Activated CD4-positive, alpha-beta T cell treated with anti-CD3 and anti-CD28 coated beads, Interleukin-2, amount 10 ng/mL, durations not matched to agents 24 days and 14 days (primary cell): ENCODE measurements around the gene MYCL. TPM values are rescaled to one million over a fixed set of nuclear protein-coding genes. Genes with fewer than 3 reads are reported as not detected.

Experiments used
- DNase-seq: peaks from one replicate; pipeline ENCODE4 v3.0.0; 2022
- H3K27ac Mint-ChIP-seq: one replicate; pipeline ENCODE4 v1.8.0; 2022; ENCODE audit warnings: mild to moderate bottlenecking, mixed read lengths
- H3K27me3 Mint-ChIP-seq: one replicate; pipeline ENCODE4 v1.8.0; 2022; ENCODE audit warnings: mixed read lengths
- H3K36me3 Mint-ChIP-seq: one replicate; pipeline ENCODE4 v1.8.0; 2022; ENCODE audit warnings: low read depth, mild to moderate bottlenecking, mixed read lengths
- H3K4me1 Mint-ChIP-seq: one replicate; pipeline ENCODE4 v1.8.0; 2021; ENCODE audit warnings: mixed read lengths
- H3K4me3 Mint-ChIP-seq: one replicate; pipeline ENCODE4 v1.8.0; 2022; ENCODE audit warnings: mild to moderate bottlenecking, moderate library complexity, mixed read lengths
- H3K9me3 Mint-ChIP-seq: one replicate; pipeline ENCODE4 v1.8.0; 2021; ENCODE audit warnings: mixed read lengths
- intact Hi-C: fragments of 100-400 bp; cut with micrococcal nuclease; formaldehyde crosslinking; loops from one replicate; pipeline ENCODE4 v1.15.1; 2023
- total RNA-seq: library from RNA; stranded (reverse); gene quantifications from 2 replicates; pipeline ENCODE4 v1.2.3, GENCODE V29; 2022

MYCL gene, protein sequence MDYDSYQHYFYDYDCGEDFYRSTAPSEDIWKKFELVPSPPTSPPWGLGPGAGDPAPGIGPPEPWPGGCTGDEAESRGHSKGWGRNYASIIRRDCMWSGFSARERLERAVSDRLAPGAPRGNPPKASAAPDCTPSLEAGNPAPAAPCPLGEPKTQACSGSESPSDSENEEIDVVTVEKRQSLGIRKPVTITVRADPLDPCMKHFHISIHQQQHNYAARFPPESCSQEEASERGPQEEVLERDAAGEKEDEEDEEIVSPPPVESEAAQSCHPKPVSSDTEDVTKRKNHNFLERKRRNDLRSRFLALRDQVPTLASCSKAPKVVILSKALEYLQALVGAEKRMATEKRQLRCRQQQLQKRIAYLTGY
- 0.42 and 0.57 TPM in 2 replicates for total RNA-seq

DNA sequence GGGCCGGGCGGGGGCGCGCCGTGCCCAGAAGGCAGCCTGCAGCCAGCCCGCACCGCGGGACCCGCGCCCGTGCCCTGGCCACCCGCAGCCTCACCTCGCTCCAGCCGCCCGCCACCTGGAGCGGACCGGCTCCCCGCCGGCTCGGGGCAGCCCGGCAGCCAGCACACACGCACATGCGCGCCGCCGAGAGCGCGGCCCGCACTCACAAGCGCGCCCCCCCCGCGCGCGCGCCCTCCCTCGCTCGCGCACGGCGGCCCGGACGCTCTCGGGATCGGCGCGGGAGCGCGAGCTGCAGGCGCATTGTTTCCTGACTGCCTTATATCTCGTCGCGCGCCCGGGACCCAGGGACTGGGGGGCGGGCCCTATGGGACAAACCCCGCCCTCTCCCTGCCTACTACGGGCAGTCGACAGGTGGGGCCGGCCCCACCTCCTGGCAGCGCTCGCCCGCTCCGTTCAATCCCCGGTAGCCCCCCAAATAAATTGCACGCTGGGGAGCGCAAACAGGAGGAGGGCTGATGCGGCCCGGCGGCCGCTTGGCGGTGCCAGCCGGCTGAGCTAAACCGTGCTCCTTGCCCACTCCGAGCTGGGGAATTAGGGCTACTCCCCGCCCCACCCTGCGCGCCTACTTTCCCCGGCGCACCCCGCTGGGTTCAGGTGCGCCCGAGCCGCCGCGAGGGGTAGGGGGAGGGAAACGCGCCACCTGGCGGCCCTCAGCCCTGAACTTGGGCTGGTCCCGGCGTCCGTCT lies at the start of gene MYCL:
MYCL (minus strand) TSS at position 204 of the 746 bp plus-strand sequence. CDS start 483 bp downstream, outside the sequence.
- no peaks in the 10 kb centered on the region for H3K36me3 Mint-ChIP-seq
- H3K9me3 Mint-ChIP-seq: no peaks in the 10 kb centered on the region
- H3K27me3 Mint-ChIP-seq: peaks cover 64% of the 10 kb centered on the region
- intact Hi-C loops: loop anchor here (1.0 kb wide), 1 partner anchor 85 kb away; no protein-coding TSS in a partner anchor
- H3K4me1 Mint-ChIP-seq: peaks cover 6% of the 10 kb centered on the region
- no peak within 1 kb of the TSS for H3K27ac Mint-ChIP-seq
- DNase-seq: peak; percentile 91
- peak within 1 kb of the TSS; percentile 79 for H3K4me3 Mint-ChIP-seq

DNA sequence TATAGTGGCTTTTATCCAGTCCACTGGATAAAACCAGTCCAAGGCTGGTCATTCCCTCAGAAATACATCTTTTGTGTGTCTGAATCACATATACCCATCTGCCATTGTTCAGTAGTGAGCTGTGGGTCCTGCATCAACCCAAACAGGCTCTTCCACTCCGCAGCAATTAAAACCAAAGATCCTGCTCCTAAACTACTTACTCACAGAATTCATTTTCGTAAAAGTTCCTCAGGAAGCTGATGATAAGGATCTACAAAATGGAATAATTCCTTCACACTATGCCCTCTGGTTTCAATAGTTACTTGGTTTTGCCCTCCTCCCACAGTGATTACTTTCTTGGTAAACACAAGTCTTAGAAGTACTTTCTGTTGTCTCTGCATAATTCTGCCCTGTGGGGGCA lies 48.2 kb upstream of the MYCL start:
- Mint-ChIP-seq H3K27ac (no peak overlapping the region), H3K4me3 (no peak overlapping the region), H3K9me3 (no peaks in the 10 kb centered on the region), H3K4me1 (peaks cover 16% of the 10 kb centered on the region), H3K36me3 (no peaks in the 10 kb centered on the region), H3K27me3 (peaks cover 9% of the 10 kb centered on the region)
- intact Hi-C loops: no loop called here
- no peak for DNase-seq

DNA sequence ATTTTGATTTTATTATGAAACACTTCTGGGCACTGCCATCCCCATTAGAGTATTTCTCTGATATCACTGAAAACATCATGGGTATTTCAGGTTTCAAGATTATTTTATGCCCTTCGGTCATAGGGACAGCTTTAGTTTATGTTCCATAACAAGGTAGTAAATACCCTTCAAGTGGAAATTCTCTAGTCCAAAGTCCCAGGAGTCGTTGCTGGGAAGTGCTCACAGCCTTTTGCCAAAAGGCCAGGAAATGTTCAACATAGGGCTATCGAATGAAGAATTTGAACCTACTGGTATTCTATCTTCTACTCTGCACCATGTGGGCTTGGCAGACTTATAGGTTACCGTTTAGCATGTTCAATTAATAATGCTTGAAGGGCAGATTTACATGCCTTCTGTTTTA lies 45.5 kb upstream of the MYCL start:
- Mint-ChIP-seq H3K36me3 (no peaks in the 10 kb centered on the region), H3K9me3 (no peaks in the 10 kb centered on the region), H3K4me1 (peaks cover 6% of the 10 kb centered on the region), H3K4me3 (no peak overlapping the region), H3K27ac (no peak overlapping the region), H3K27me3 (peaks cover 2% of the 10 kb centered on the region)
- intact Hi-C loops: no loop called here
- no peak for DNase-seq

DNA sequence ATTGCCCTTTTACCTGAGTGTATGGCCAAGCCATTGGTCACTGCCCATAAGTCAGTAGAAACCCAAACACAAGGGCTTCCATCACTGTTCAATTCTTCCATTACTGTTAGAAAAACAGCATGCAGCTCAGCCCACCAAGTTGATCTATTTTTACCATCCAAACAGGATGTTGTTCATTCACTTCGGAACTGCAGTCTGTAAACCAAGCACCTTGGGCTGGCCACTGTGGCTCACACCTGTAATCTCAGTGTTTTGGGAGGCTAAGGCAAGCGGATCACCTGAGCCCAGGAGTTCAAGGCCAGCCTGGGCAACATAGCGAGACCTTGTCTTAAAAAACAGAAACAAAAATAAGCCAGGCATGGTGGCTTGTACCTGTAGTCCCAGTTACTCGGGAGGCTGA lies 44.5 kb upstream of the MYCL start:
- H3K36me3 Mint-ChIP-seq: no peaks in the 10 kb centered on the region
- no peaks in the 10 kb centered on the region for H3K9me3 Mint-ChIP-seq
- H3K27ac Mint-ChIP-seq: no peak overlapping the region
- no peak overlapping the region for H3K4me3 Mint-ChIP-seq
- intact Hi-C loops: no loop called here
- H3K27me3 Mint-ChIP-seq: peaks cover 8% of the 10 kb centered on the region
- peaks cover 6% of the 10 kb centered on the region for H3K4me1 Mint-ChIP-seq
- DNase-seq: no peak

DNA sequence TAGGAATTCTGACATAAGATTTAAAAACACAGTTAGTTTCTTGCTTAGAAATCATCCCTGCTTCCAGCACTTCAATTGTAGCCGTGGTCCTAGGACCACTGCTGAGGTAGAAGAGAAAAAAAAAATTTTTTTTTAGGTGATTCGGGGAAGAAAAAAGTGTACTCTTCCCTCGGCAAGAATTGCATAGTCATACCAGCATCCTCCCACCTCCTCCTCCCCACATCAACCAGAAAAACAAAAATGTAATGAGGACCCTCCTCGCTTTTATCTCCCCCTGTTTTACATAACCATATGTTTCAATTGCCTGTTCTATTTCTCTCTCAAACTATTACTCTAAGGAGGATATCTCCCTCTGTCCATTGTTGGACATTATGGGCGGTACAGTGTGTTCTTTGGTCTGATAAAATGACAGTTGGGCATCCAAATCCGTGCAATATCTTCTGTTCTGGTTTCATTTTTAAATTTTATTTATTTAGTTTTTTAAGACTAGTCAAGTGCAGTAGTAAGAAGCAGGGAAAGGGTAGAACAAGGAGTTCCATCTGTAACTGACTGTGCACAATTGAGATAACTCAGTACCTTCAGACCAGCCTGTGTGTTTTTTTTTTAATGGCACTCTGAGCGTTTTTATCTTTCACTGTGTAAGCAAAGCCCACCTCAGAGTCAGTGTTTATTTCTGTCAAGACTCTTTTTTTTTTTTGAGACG lies 42.8 kb upstream of the MYCL start:
- Mint-ChIP-seq H3K27ac (no peak overlapping the region), H3K27me3 (peaks cover 8% of the 10 kb centered on the region), H3K4me3 (no peak overlapping the region), H3K4me1 (peaks cover 2% of the 10 kb centered on the region), H3K9me3 (no peaks in the 10 kb centered on the region), H3K36me3 (no peaks in the 10 kb centered on the region)
- DNase-seq: no peak
- intact Hi-C loops: no loop called here

DNA sequence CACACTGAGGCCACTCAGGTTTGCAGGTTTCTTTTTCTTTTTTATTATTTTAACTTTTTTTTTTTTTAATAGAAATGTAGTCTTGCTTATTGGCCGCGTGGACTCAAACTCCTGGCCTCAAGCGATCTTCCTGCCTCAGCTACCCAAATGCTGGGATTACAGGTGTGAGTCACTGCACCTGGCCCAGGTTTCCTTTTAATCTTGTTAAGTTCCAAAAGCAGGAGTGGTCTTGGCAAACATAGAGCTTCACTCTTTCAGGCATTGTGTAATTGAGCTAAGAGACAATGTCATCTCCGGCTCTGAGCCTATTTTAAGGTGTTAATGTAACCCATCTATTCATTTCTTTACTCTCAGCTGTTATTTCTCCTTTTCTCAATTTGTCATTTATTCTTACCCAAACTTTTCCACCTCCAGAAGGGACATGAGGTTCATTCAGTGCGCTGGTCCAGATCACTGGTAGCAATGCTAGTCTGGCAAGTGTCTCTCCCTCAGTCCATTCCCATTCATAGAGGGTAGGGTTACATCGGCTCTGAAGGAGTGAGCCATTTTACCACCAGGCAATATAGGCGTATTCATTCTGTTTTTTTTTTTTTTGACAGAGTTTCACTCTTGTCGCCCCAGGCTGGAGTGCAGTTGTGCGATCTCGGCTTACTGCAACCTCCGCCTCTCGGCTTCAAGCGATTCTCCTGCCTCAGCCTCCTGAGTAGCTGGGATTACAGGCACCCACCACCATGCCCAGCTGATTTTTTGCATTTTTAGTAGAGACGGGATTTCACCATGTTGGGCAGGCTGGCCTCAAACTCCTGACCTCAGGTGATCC lies 42.0 kb upstream of the MYCL start:
- H3K36me3 Mint-ChIP-seq: no peaks in the 10 kb centered on the region
- H3K4me3 Mint-ChIP-seq: no peak overlapping the region
- peaks cover 8% of the 10 kb centered on the region for H3K27me3 Mint-ChIP-seq
- DNase-seq: no peak
- no peaks in the 10 kb centered on the region for H3K9me3 Mint-ChIP-seq
- peaks cover 2% of the 10 kb centered on the region for H3K4me1 Mint-ChIP-seq
- no peak overlapping the region for H3K27ac Mint-ChIP-seq
- intact Hi-C loops: no loop called here

DNA sequence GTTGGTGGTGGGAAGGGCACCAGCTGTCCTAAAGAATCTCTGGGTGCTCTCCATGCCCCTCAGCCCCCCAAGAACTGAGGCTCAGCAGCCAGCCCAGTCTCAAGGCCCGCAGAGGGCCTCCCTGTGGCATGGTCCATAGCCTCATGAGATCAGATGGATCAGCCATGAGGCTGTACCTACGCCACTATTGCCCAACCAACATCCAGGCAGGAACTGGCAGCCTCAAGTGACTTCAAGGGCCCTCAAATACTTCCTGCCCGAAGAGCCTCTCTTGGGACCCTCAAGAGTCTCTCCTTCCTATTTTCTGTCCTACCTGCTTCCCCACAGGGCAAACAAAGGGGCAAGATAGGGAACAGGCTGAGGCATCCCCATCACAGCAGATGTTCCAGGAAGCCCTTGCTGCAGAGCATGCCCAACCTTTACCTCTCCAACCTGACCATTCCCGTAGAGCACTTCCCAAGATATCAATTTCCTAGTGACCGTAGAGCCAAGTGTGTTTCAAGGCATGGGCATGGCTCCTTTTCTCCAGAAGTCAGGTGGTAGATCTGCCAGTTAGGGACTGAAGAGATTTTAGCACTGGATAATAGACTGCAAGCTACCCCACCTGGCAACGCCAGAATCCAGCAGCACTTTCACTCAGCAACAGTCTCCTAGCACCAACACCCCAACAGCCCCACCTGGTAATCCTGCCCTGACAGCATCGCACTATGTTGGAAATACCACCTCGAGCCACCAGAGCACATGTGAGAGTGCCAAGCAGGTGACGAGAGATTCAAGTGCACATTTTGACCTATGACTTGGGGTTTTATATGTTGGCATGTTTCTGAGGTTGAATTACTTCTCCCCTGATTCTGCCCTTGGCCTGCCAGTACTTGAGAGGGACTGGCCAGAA lies 39.5 kb upstream of the MYCL start:
- H3K4me1 Mint-ChIP-seq: peaks cover 5% of the 10 kb centered on the region
- no peak overlapping the region for H3K4me3 Mint-ChIP-seq
- intact Hi-C loops: no loop called here
- DNase-seq: no peak
- H3K9me3 Mint-ChIP-seq: no peaks in the 10 kb centered on the region
- H3K36me3 Mint-ChIP-seq: no peaks in the 10 kb centered on the region
- peaks cover 8% of the 10 kb centered on the region for H3K27me3 Mint-ChIP-seq
- H3K27ac Mint-ChIP-seq: no peak overlapping the region

DNA sequence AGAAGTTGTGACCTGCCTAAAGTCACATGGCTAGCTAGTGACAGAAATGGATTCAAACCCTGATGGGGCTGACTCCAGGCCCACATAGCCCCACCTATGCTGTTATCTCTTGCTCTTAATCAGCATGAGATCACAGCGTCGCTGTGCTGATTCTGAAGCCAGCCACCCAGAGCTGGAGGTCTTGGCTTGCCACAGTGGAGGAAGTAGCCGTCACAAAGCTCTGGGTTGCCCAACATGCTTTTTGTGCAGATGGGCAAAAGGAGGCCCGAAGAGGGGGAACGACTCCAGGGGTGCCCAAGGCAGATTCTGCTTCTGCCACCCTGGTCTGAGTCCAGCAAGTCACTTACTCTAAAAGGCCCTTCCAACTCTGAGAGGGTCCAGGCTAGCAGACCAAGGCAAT lies 38.5 kb upstream of the MYCL start:
- intact Hi-C loops: no loop called here
- Mint-ChIP-seq H3K4me3 (no peak overlapping the region), H3K9me3 (no peaks in the 10 kb centered on the region), H3K27me3 (peaks cover 8% of the 10 kb centered on the region), H3K36me3 (no peaks in the 10 kb centered on the region), H3K27ac (no peak overlapping the region), H3K4me1 (peaks cover 5% of the 10 kb centered on the region)
- no peak for DNase-seq

DNA sequence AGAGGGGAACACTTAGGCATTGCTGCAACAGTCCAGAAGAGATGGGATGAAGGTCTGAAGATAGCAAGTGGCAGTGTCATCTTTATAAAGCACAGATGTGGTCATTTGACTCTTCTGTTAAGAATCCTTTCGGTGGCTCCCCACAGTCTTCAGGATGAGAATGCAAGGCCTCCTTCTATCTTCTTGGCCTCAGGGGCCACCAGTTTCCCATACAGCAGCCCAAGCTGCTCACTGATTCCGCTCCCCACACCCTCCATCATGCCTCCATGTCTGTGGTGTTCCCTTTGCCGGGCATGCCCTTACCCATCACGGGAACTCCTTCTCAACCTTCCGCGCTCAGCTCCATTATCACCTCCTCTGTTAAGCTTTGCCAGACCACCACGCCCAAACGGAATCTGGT lies 37.1 kb upstream of the MYCL start:
- H3K36me3 Mint-ChIP-seq: no peaks in the 10 kb centered on the region
- H3K4me1 Mint-ChIP-seq: peaks cover 3% of the 10 kb centered on the region
- peaks cover 10% of the 10 kb centered on the region for H3K27me3 Mint-ChIP-seq
- no peak overlapping the region for H3K4me3 Mint-ChIP-seq
- intact Hi-C loops: no loop called here
- H3K9me3 Mint-ChIP-seq: no peaks in the 10 kb centered on the region
- no peak overlapping the region for H3K27ac Mint-ChIP-seq
- no peak for DNase-seq

DNA sequence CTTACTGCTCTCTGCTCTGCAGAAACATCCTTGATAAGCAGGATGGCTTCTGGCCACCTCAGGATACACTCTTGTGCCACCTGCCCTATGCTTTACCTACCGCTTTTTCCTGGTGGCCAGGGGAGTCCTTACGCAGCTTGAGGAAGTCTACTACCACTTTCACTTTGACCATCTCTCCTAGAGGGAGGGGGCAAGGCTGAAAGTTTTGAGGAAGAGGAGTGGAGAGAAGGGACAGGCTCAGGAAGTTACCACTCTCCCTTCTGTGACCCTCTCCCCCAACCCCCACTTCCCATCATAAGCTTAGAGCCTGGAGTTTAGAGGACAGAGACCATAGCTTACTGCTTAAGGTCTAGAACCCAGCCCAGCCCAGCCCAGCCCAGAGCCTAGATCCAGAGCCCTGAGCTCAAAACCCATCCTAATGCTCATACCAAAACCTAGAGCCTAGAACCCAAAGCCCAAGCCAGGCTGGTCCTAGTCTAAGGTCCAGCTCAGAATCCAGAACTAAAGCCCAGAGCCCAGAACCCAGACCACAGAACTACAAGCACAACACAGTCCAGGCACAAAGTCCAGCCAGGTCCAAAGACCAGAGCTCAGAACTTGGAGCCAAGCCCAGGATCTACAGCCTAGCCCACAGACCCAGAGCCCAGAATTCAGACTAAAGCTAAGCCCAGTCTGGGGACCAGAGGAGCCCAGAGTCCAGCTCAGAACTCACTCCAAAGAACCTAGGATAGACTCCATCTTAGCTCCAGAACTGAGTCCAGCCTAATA lies 35.2 kb upstream of the MYCL start:
- DNase-seq: no peak
- H3K4me3 Mint-ChIP-seq: no peak overlapping the region
- no peaks in the 10 kb centered on the region for H3K36me3 Mint-ChIP-seq
- H3K4me1 Mint-ChIP-seq: peaks cover 3% of the 10 kb centered on the region
- no peak overlapping the region for H3K27ac Mint-ChIP-seq
- no peaks in the 10 kb centered on the region for H3K9me3 Mint-ChIP-seq
- H3K27me3 Mint-ChIP-seq: peaks cover 5% of the 10 kb centered on the region
- intact Hi-C loops: no loop called here

DNA sequence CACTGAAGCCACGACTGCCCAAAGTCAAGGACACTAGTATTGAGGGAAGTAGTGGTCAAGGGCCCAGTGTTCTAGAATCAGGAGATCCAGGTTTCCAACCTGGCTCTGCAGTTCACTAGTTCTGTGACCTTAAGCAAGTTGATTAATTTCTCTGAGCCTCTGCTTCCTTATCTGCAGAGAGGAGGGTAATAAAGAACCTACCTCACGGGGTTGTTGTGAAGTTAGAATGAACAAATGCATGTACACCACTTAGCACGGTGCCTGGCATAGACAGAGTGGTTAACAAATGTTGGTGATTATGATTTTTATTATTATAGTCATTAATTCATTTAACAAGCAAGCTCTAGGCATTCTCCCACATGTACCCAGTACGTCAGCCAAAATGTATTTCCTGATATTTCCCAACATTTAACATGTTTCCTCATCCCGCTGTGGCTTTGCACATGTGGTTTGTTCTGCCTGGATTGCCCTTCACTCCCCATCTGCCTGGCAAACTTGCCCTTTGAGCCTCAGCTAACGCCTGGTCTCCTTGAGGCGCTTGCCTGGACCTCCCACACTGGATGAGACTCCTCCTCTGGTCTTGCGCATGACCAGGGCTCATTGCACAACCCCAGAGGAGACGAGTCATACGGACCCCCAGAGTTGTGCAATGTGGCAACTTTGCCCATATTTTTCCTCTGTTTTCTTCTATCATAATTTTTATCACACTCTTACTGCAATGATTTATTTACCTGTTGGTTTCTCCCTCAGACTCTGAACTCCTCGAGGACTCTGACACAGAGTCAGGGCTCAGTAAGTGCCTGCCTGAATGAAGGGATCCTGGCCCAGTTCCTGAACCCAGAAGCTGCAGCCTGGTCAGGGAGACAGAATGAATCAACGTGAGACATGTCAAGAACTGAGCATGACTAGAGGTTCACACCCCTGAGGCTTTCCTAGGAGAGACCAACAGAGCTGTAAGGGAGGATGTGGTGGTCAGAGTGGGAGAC lies 32.5 kb upstream of the MYCL start:
- no peaks in the 10 kb centered on the region for H3K9me3 Mint-ChIP-seq
- no peak for DNase-seq
- H3K36me3 Mint-ChIP-seq: no peaks in the 10 kb centered on the region
- H3K27ac Mint-ChIP-seq: no peak overlapping the region
- H3K27me3 Mint-ChIP-seq: peaks cover 2% of the 10 kb centered on the region
- H3K4me3 Mint-ChIP-seq: no peak overlapping the region
- peaks cover 3% of the 10 kb centered on the region for H3K4me1 Mint-ChIP-seq
- intact Hi-C loops: no loop called here
